HEK293 (cell line): ENCODE results near the gene PAPOLG.
A peak's percentile ranks its signal among the peaks of the same experiment; 100 is the strongest.
"Not testable (repeated sequence)": the region's sequence is repeated elsewhere in the genome, so short reads cannot be mapped to it uniquely, and the experiment has no call there.

Source experiments
- CTCF ChIA-PET: fragments of 350-600 bp; formaldehyde crosslinking; extraction: SDS; loops from one replicate; lab custom pipeline; 2021; ENCODE audit warnings: antibody characterized with exemption; lab: Yijun Ruan, JAX
- POLR2A ChIA-PET: fragments of 300-600 bp; formaldehyde crosslinking; extraction: SDS; loops from one replicate; lab custom pipeline; 2020; ENCODE audit warnings: antibody characterized with exemption, inconsistent platforms; lab: Yijun Ruan, JAX
- H3K27ac ChIP-seq: fragments of 200-500 bp; sonication (Bioruptor generic); 2 replicates; pipeline ENCODE4 v1.5.1; 2014; ENCODE audit warnings: low read depth, low read length, control low read depth, inconsistent platforms; ENCODE audit errors: extremely low read depth
- H3K36me3 ChIP-seq, 2 experiments: fragments of 200-500 bp in 1 of 2; sonication (Bioruptor generic) in 1 of 2; 1 replicate in 1 of 2; 2 replicates in 1 of 2; pipeline ENCODE4 v1.5.1; 2014 to 2017; ENCODE audit warnings: inconsistent platforms in 2 of 2, low read length in 2 of 2; ENCODE audit not compliant: control insufficient read depth in 2 of 2, insufficient read depth in 1 of 2
- H3K4me1 ChIP-seq: fragments of 200-500 bp; sonication (Bioruptor generic); 2 replicates; pipeline ENCODE4 v1.5.1; 2014; ENCODE audit warnings: mild to moderate bottlenecking, low read length, inconsistent platforms; ENCODE audit not compliant: control insufficient read depth, insufficient read depth
- H3K4me3 ChIP-seq: 2 replicates; pipeline ENCODE4 v1.5.1; 2011; ENCODE audit warnings: low read depth, mild to moderate bottlenecking, control low read depth, low read length, moderate library complexity
- H3K9me3 ChIP-seq: fragments of 200-500 bp; sonication (Bioruptor generic); 2 replicates; pipeline ENCODE4 v1.5.1; 2014; ENCODE audit warnings: low read depth, low read length, inconsistent platforms; ENCODE audit not compliant: control insufficient read depth, insufficient read depth
- SP7 ChIP-seq: fragments of 450-650 bp; formaldehyde crosslinking; IDR thresholded peaks from 2 replicates; pipeline ENCODE4 v1.5.1; 2016; ENCODE audit warnings: missing biosample characterization, missing genetic modification characterization
- ZNF114 ChIP-seq: fragments of 450-650 bp; formaldehyde crosslinking; IDR thresholded peaks from 2 replicates; pipeline ENCODE4 v1.5.0; 2017; ENCODE audit warnings: missing biosample characterization, missing genetic modification characterization
- ZNF121 ChIP-seq: fragments of 450-650 bp; formaldehyde crosslinking; IDR thresholded peaks from 2 replicates; pipeline ENCODE4 v1.5.1; 2016; ENCODE audit warnings: missing biosample characterization, missing genetic modification characterization
- ZNF138 ChIP-seq: fragments of 450-650 bp; formaldehyde crosslinking; IDR thresholded peaks from 2 replicates; pipeline ENCODE4 v1.5.1; 2016; ENCODE audit warnings: missing biosample characterization, missing genetic modification characterization, borderline replicate concordance
- ZNF169 ChIP-seq: fragments of 450-650 bp; formaldehyde crosslinking; IDR thresholded peaks from 2 replicates; pipeline ENCODE4 v1.5.1; 2016; ENCODE audit warnings: missing biosample characterization, missing genetic modification characterization
- ZNF394 ChIP-seq: fragments of 450-650 bp; formaldehyde crosslinking; IDR thresholded peaks from 2 replicates; pipeline ENCODE4 v1.5.1; 2016; ENCODE audit warnings: missing biosample characterization, missing genetic modification characterization, mild to moderate bottlenecking, moderate library complexity, borderline replicate concordance
- ZNF426 ChIP-seq: fragments of 450-650 bp; formaldehyde crosslinking; IDR thresholded peaks from 2 replicates; pipeline ENCODE4 v1.5.1; 2017; ENCODE audit warnings: missing biosample characterization, missing genetic modification characterization, mild to moderate bottlenecking, inconsistent platforms, moderate library complexity
- ZNF560 ChIP-seq: fragments of 450-650 bp; formaldehyde crosslinking; IDR thresholded peaks from 2 replicates; pipeline ENCODE4 v1.5.1; 2017; ENCODE audit warnings: missing biosample characterization, missing genetic modification characterization, borderline replicate concordance
- ZNF585B ChIP-seq: fragments of 450-650 bp; formaldehyde crosslinking; IDR thresholded peaks from 2 replicates; pipeline ENCODE4 v1.5.1; 2016; ENCODE audit warnings: missing biosample characterization, missing genetic modification characterization
- TF ChIP-seq, protein P1 (sequence below): fragments of 450-650 bp; formaldehyde crosslinking; IDR thresholded peaks from 2 replicates; pipeline ENCODE4 v1.5.1; 2016; ENCODE audit warnings: missing biosample characterization, missing genetic modification characterization
- TF ChIP-seq, protein P2 (sequence below): fragments of 450-650 bp; formaldehyde crosslinking; IDR thresholded peaks from 2 replicates; pipeline ENCODE4 v1.5.1; 2016; ENCODE audit warnings: missing biosample characterization, missing genetic modification characterization
- TF ChIP-seq, protein P3 (sequence below): fragments of 450-650 bp; formaldehyde crosslinking; IDR thresholded peaks from 2 replicates; pipeline ENCODE4 v1.5.1; 2017; ENCODE audit warnings: missing biosample characterization, missing genetic modification characterization

PAPOLG gene

GRCh38 chr2:60806988-60807681, 51.1 kb downstream of the PAPOLG start (continued):
- TF ChIP-seq, protein P1, sequence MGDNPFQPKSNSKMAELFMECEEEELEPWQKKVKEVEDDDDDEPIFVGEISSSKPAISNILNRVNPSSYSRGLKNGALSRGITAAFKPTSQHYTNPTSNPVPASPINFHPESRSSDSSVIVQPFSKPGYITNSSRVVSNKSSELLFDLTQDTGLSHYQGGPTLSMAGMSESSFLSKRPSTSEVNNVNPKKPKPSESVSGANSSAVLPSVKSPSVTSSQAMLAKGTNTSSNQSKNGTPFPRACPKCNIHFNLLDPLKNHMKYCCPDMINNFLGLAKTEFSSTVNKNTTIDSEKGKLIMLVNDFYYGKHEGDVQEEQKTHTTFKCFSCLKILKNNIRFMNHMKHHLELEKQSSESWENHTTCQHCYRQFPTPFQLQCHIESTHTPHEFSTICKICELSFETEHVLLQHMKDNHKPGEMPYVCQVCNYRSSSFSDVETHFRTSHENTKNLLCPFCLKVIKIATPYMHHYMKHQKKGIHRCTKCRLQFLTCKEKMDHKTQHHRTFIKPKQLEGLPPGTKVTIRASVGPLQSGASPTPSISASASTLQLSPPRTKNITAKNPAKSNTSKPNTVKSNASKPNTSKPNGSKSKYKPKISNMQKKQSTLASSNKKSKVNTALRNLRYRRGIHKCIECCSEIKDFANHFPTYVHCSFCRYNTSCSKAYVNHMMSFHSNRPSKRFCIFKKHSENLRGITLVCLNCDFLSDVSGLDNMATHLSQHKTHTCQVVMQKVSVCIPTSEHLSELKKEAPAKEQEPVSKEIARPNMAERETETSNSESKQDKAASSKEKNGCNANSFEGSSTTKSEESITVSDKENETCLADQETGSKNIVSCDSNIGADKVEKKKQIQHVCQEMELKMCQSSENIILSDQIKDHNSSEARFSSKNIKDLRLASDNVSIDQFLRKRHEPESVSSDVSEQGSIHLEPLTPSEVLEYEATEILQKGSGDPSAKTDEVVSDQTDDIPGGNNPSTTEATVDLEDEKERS (tag by site-specific recombination) = no peak
- TF ChIP-seq ZNF585B (tag by site-specific recombination) = no peak
- no peak for TF ChIP-seq ZNF138 (tag by site-specific recombination)
- TF ChIP-seq SP7 (tag by site-specific recombination) = no peak
- TF ChIP-seq ZNF169 = no peak
- TF ChIP-seq, protein P2, sequence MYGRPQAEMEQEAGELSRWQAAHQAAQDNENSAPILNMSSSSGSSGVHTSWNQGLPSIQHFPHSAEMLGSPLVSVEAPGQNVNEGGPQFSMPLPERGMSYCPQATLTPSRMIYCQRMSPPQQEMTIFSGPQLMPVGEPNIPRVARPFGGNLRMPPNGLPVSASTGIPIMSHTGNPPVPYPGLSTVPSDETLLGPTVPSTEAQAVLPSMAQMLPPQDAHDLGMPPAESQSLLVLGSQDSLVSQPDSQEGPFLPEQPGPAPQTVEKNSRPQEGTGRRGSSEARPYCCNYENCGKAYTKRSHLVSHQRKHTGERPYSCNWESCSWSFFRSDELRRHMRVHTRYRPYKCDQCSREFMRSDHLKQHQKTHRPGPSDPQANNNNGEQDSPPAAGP (tag by site-specific recombination) = no peak
- TF ChIP-seq ZNF394 = no peak

DNA sequence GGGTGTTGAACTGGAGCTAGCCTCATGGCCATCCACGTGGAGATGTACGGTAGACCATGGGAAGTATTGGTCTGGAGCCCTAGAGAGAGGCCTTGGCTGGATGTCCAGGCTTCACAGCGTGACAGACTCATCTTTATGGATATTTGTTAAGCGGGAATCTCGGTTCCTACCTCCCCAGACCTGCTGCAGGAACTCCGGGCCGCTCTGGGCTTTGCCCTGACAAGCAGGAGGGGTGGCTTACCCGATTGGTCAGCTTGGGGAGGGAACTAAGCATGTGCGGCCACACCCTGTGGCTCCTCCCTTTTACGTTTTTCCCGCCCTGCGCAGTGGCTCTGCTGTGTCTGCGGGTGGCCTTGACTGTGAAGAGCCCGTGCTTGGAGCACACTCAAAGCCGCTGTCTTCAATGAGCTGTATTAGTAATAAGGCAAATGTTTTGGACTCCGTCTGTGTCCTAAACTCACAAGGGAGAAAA, 52.3 kb downstream of the PAPOLG start:
- H3K4me3 ChIP-seq = no peak overlapping the region
- peaks cover 2% of the 10 kb centered on the region; the same call in 1 of the 2 replicates for H3K4me1 ChIP-seq
- POLR2A ChIA-PET = no interaction called here
- TF ChIP-seq ZNF426 (tag by site-specific recombination) (no peak), ZNF114 (tag by site-specific recombination) (no peak), ZNF121 (tag by site-specific recombination) (no peak)
- TF ChIP-seq, protein P3, sequence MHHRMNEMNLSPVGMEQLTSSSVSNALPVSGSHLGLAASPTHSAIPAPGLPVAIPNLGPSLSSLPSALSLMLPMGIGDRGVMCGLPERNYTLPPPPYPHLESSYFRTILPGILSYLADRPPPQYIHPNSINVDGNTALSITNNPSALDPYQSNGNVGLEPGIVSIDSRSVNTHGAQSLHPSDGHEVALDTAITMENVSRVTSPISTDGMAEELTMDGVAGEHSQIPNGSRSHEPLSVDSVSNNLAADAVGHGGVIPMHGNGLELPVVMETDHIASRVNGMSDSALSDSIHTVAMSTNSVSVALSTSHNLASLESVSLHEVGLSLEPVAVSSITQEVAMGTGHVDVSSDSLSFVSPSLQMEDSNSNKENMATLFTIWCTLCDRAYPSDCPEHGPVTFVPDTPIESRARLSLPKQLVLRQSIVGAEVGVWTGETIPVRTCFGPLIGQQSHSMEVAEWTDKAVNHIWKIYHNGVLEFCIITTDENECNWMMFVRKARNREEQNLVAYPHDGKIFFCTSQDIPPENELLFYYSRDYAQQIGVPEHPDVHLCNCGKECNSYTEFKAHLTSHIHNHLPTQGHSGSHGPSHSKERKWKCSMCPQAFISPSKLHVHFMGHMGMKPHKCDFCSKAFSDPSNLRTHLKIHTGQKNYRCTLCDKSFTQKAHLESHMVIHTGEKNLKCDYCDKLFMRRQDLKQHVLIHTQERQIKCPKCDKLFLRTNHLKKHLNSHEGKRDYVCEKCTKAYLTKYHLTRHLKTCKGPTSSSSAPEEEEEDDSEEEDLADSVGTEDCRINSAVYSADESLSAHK (tag by site-specific recombination) = no peak
- no peaks in the 10 kb centered on the region; a peak in 1 of 3 replicates for H3K36me3 ChIP-seq
- H3K27ac ChIP-seq = no peak overlapping the region
- CTCF ChIA-PET = interaction anchor here (1.0 to 1.6 kb wide), 3 partner anchors 133 to 192 kb away, joined by 3 to 10 read pairs (median 3); no protein-coding TSS in a partner anchor
- no peaks in the 10 kb centered on the region for H3K9me3 ChIP-seq

DNA sequence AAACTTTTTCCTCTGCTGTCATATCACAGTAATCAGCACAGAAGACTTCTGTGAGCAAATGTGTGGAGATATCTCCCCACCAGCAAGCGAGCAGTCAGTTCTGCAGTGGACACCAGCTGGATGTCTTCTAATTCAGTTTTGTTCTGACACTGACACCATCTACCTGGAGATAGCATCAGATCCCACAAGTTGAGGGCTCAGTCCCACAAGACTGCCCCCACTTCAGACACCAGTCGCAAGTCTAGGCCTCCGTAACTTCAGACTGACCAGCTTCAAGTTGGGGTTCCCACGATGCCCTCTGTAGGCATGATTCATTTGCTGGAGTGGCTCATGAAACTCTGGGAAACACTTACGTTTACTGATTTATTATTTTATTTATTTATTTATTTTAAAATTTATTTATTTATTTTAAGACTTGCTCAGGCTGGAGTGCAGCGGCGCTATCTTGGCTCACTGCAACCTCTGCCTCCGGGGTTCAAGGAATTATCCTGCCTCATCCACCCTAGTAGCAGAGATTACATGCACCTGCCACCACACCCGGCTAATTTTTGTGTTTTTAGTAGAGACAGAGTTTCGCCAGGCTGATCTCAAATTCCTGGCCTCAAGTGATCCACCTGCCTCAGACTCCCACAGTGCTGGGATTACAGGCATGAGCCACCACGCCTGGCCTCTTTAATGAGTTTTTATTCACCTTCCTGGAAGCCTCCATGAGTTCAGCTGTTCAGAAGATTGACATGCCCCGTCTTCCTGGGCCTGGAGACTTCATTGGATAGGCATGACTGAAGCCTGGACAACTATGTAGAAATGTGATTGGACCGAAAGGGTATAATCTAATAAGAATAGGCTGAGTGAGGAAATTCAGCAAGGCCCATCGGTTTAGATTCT, 55.7 kb downstream of the PAPOLG start:
- Histone ChIP-seq H3K27ac (no peak overlapping the region), H3K4me1 (peaks cover 1% of the 10 kb centered on the region; the same call in 1 of the 2 replicates), H3K9me3 (no peaks in the 10 kb centered on the region), H3K36me3 (no peaks in the 10 kb centered on the region), H3K4me3 (no peak overlapping the region)
- POLR2A ChIA-PET = no interaction called here
- TF ChIP-seq ZNF426 (tag by site-specific recombination) = peak; percentile 6; the same call in 1 of the 2 replicates
- TF ChIP-seq ZNF560 (tag by site-specific recombination) = no peak
- CTCF ChIA-PET = interaction anchor here (1.1 to 1.9 kb wide), 2 partner anchors 104 to 187 kb away, joined by 3 to 4 read pairs; no protein-coding TSS in a partner anchor

- POLR2A ChIA-PET = interaction anchor here (1.2 kb wide), 1 partner anchor 17 kb away, joined by 3 read pairs; no protein-coding TSS in a partner anchor
- not testable (repeated sequence) for H3K27ac ChIP-seq, H3K36me3 ChIP-seq, H3K4me1 ChIP-seq, H3K4me3 ChIP-seq, H3K9me3 ChIP-seq
- CTCF ChIA-PET = interaction anchor here (0.7 to 1.9 kb wide), 3 partner anchors 12 to 421 kb away, joined by 3 to 4 read pairs (median 3); no protein-coding TSS in a partner anchor
These were observed 61.1 kb downstream of the PAPOLG start for GRCh38 chr2:60817191-60817590.
